ENCODE measurements around the gene RNF217. TPM values are rescaled to one million over a fixed set of nuclear protein-coding genes. Genes with fewer than 3 reads are reported as not detected.
"Not testable (repeated sequence)": the region's sequence is repeated elsewhere in the genome, so short reads cannot be mapped to it uniquely, and the experiment has no call there.

RNF217 gene
- total RNA-seq, 2 experiments from 2014 or later, result 1.7 to 2.4 TPM

GRCh38 chr6:125025164-125025854, 63.1 kb downstream of the RNF217 start:
- Mint-ChIP-seq H3K4me1 (no peaks in the 10 kb centered on the region), H3K4me3 (no peak overlapping the region), H3K27me3 (peaks cover 2% of the 10 kb centered on the region), H3K27ac (no peak overlapping the region), H3K9me3 (ENCODE audit: low read depth) (no peaks in the 10 kb centered on the region), H3K36me3 (ENCODE audit: low read depth) (no peaks in the 10 kb centered on the region)
- intact Hi-C loops (cut with DNase I, micrococcal nuclease), result no loop called here
- ATAC-seq (no peak), DNase-seq (no peak)
- ChIA-PET CTCF (no interaction called here), POLR2A (no interaction called here)

- DNase-seq, result no peak
- intact Hi-C loops (cut with DNase I, micrococcal nuclease), result no loop called here
- no peaks in the 10 kb centered on the region for H3K36me3 Mint-ChIP-seq (ENCODE audit: low read depth)
- no peak overlapping the region for H3K4me3 Mint-ChIP-seq
- ChIA-PET CTCF (no interaction called here), POLR2A (no interaction called here)
- H3K27me3 Mint-ChIP-seq, result peaks cover 2% of the 10 kb centered on the region
- no peaks in the 10 kb centered on the region for H3K9me3 Mint-ChIP-seq (ENCODE audit: low read depth)
- no peak for ATAC-seq
- H3K27ac Mint-ChIP-seq, result no peak overlapping the region
- H3K4me1 Mint-ChIP-seq, result no peaks in the 10 kb centered on the region
Observed at GRCh38 chr6:125027287-125027686, 65.0 kb downstream of the RNF217 start.

GRCh38 chr6:125030969-125031368, 68.7 kb downstream of the RNF217 start:
- H3K27me3 Mint-ChIP-seq, result peaks cover 3% of the 10 kb centered on the region
- no peak overlapping the region for H3K27ac Mint-ChIP-seq
- ChIA-PET CTCF (no interaction called here), POLR2A (no interaction called here)
- ATAC-seq (no peak), DNase-seq (no peak)
- no peaks in the 10 kb centered on the region for H3K36me3 Mint-ChIP-seq (ENCODE audit: low read depth)
- no peaks in the 10 kb centered on the region for H3K4me1 Mint-ChIP-seq
- peaks cover under 1% of the 10 kb centered on the region for H3K9me3 Mint-ChIP-seq (ENCODE audit: low read depth)
- intact Hi-C loops (cut with DNase I, micrococcal nuclease), result no loop called here
- no peak overlapping the region for H3K4me3 Mint-ChIP-seq

- ChIA-PET CTCF (no interaction called here), POLR2A (no interaction called here)
- Mint-ChIP-seq H3K4me1 (no peaks in the 10 kb centered on the region), H3K27ac (no peak overlapping the region), H3K4me3 (no peak overlapping the region), H3K36me3 (ENCODE audit: low read depth) (no peaks in the 10 kb centered on the region), H3K9me3 (ENCODE audit: low read depth) (peaks cover 1% of the 10 kb centered on the region), H3K27me3 (peaks cover 4% of the 10 kb centered on the region)
- DNase-seq (no peak), ATAC-seq (no peak)
- intact Hi-C loops (cut with DNase I, micrococcal nuclease), result no loop called here
Observed at GRCh38 chr6:125031385-125031784, 69.1 kb downstream of the RNF217 start.

- POLR2A ChIA-PET; H3K27ac Mint-ChIP-seq; H3K4me3 Mint-ChIP-seq; H3K9me3 Mint-ChIP-seq (ENCODE audit: low read depth); H3K4me1 Mint-ChIP-seq; ATAC-seq; intact Hi-C loops (cut with DNase I, micrococcal nuclease); DNase-seq; CTCF ChIA-PET; H3K27me3 Mint-ChIP-seq; H3K36me3 Mint-ChIP-seq (ENCODE audit: low read depth): not testable (repeated sequence)
Observed at GRCh38 chr6:125034929-125035328, 72.7 kb downstream of the RNF217 start.

- H3K27me3 Mint-ChIP-seq; H3K36me3 Mint-ChIP-seq (ENCODE audit: low read depth); H3K27ac Mint-ChIP-seq; DNase-seq; intact Hi-C loops (cut with DNase I, micrococcal nuclease); H3K9me3 Mint-ChIP-seq (ENCODE audit: low read depth); H3K4me3 Mint-ChIP-seq; CTCF ChIA-PET; POLR2A ChIA-PET; ATAC-seq; H3K4me1 Mint-ChIP-seq: not testable (repeated sequence)
Observed at GRCh38 chr6:125036486-125036885, 74.2 kb downstream of the RNF217 start.

GRCh38 chr6:125037827-125038226, 75.6 kb downstream of the RNF217 start:
- Mint-ChIP-seq H3K36me3 (ENCODE audit: low read depth) (no peaks in the 10 kb centered on the region), H3K4me1 (no peaks in the 10 kb centered on the region), H3K9me3 (ENCODE audit: low read depth) (peaks cover 3% of the 10 kb centered on the region), H3K27me3 (peaks cover 2% of the 10 kb centered on the region), H3K27ac (no peak overlapping the region), H3K4me3 (no peak overlapping the region)
- ChIA-PET POLR2A (no interaction called here), CTCF (no interaction called here)
- no peak for DNase-seq
- no peak for ATAC-seq
- intact Hi-C loops (cut with DNase I, micrococcal nuclease), result no loop called here

GRCh38 chr6:125038925-125039324, 76.7 kb downstream of the RNF217 start:
- peaks cover 3% of the 10 kb centered on the region for H3K9me3 Mint-ChIP-seq (ENCODE audit: low read depth)
- H3K27ac Mint-ChIP-seq, result no peak overlapping the region
- DNase-seq, result no peak
- peaks cover 2% of the 10 kb centered on the region for H3K27me3 Mint-ChIP-seq
- ChIA-PET CTCF (no interaction called here), POLR2A (no interaction called here)
- H3K4me1 Mint-ChIP-seq, result no peaks in the 10 kb centered on the region
- no peak for ATAC-seq
- no peak overlapping the region for H3K4me3 Mint-ChIP-seq
- intact Hi-C loops (cut with DNase I, micrococcal nuclease), result no loop called here
- no peaks in the 10 kb centered on the region for H3K36me3 Mint-ChIP-seq (ENCODE audit: low read depth)

GRCh38 chr6:125041740-125042459, 79.7 kb downstream of the RNF217 start:
- ChIA-PET POLR2A (no interaction called here), CTCF (interaction anchor here (1.3 kb wide), 1 partner anchor 27 kb away, joined by 3 read pairs; no protein-coding TSS in a partner anchor)
- ATAC-seq (no peak), DNase-seq (no peak)
- Mint-ChIP-seq H3K27me3 (no peaks in the 10 kb centered on the region), H3K36me3 (ENCODE audit: low read depth) (no peaks in the 10 kb centered on the region), H3K4me1 (no peaks in the 10 kb centered on the region), H3K27ac (no peak overlapping the region), H3K9me3 (ENCODE audit: low read depth) (peaks cover 1% of the 10 kb centered on the region), H3K4me3 (no peak overlapping the region)
- intact Hi-C loops (cut with DNase I, micrococcal nuclease), result no loop called here

- Mint-ChIP-seq H3K36me3 (ENCODE audit: low read depth) (no peaks in the 10 kb centered on the region), H3K4me3 (no peak overlapping the region), H3K4me1 (no peaks in the 10 kb centered on the region), H3K27me3 (no peaks in the 10 kb centered on the region), H3K9me3 (ENCODE audit: low read depth) (no peaks in the 10 kb centered on the region), H3K27ac (no peak overlapping the region)
- CTCF ChIA-PET, result no interaction called here
- ATAC-seq (no peak), DNase-seq (no peak)
- POLR2A ChIA-PET, result no interaction called here
- intact Hi-C loops (cut with DNase I, micrococcal nuclease), result no loop called here
Observed at GRCh38 chr6:125044066-125044465, 81.8 kb downstream of the RNF217 start.

- ATAC-seq (no peak), DNase-seq (no peak)
- intact Hi-C loops (cut with DNase I, micrococcal nuclease), result no loop called here
- Mint-ChIP-seq H3K4me3 (no peak overlapping the region), H3K27ac (no peak overlapping the region), H3K36me3 (ENCODE audit: low read depth) (no peaks in the 10 kb centered on the region), H3K9me3 (ENCODE audit: low read depth) (no peaks in the 10 kb centered on the region), H3K27me3 (no peaks in the 10 kb centered on the region), H3K4me1 (no peaks in the 10 kb centered on the region)
- POLR2A ChIA-PET, result no interaction called here
- CTCF ChIA-PET, result no interaction called here
Observed at GRCh38 chr6:125044667-125045066, 82.4 kb downstream of the RNF217 start.

GRCh38 chr6:125046107-125046925, 84.1 kb downstream of the RNF217 start:
- ATAC-seq (peak; percentile 53), DNase-seq (no peak)
- Mint-ChIP-seq H3K4me1 (no peaks in the 10 kb centered on the region), H3K4me3 (no peak overlapping the region), H3K9me3 (ENCODE audit: low read depth) (no peaks in the 10 kb centered on the region), H3K27ac (no peak overlapping the region), H3K27me3 (no peaks in the 10 kb centered on the region), H3K36me3 (ENCODE audit: low read depth) (no peaks in the 10 kb centered on the region)
- POLR2A ChIA-PET, result interaction anchor here (0.5 kb wide), 1 partner anchor 110 kb away, joined by 4 read pairs; no protein-coding TSS in a partner anchor
- CTCF ChIA-PET, result interaction anchor here (0.5 kb wide), 1 partner anchor 49 kb away, joined by 3 read pairs; no protein-coding TSS in a partner anchor
- intact Hi-C loops (cut with DNase I, micrococcal nuclease), result no loop called here
